Measurements from ENCODE around the gene NECTIN1. TPM values are rescaled to one million over a fixed set of nuclear protein-coding genes. Genes with fewer than 3 reads are reported as not detected.

Gene NECTIN1
- total RNA-seq, 2 experiments from 2014 or later: 5.8 to 14.3 TPM

- no peak for DNase-seq (ENCODE audit: low spot score)
- Histone ChIP-seq H3K27ac (ENCODE audit: low read depth, low read length, poor library complexity, severe bottlenecking) (no peak overlapping the region), H2AFZ (ENCODE audit: low read length) (no peak overlapping the region), H4K20me1 (ENCODE audit: insufficient read depth, low read length) (no peaks in the 10 kb centered on the region), H3K9me2 (ENCODE audit: insufficient read depth, low read length) (no peaks in the 10 kb centered on the region), H3K36me3 (ENCODE audit: insufficient read depth, low read length) (no peaks in the 10 kb centered on the region), H3K79me2 (ENCODE audit: insufficient read depth, low read depth, low read length) (no peaks in the 10 kb centered on the region), H3K4me2 (ENCODE audit: low read length) (no peak overlapping the region), H3K9me3 (ENCODE audit: low read length) (no peaks in the 10 kb centered on the region), H3K4me1 (ENCODE audit: insufficient read depth, low read length, poor library complexity, severe bottlenecking) (peaks cover 16% of the 10 kb centered on the region), H3K4me3 (ENCODE audit: low read depth, low read length, poor library complexity, severe bottlenecking) (no peak overlapping the region)
- intact Hi-C loops (cut with micrococcal nuclease; ENCODE audit: unreplicated experiment): no loop called here
- no peak for TF ChIP-seq EZH2phosphoT487 (IDR thresholded peaks at IDR 0.05; ENCODE audit: borderline replicate concordance, low read depth, low read length)
- TF ChIP-seq, protein P1, sequence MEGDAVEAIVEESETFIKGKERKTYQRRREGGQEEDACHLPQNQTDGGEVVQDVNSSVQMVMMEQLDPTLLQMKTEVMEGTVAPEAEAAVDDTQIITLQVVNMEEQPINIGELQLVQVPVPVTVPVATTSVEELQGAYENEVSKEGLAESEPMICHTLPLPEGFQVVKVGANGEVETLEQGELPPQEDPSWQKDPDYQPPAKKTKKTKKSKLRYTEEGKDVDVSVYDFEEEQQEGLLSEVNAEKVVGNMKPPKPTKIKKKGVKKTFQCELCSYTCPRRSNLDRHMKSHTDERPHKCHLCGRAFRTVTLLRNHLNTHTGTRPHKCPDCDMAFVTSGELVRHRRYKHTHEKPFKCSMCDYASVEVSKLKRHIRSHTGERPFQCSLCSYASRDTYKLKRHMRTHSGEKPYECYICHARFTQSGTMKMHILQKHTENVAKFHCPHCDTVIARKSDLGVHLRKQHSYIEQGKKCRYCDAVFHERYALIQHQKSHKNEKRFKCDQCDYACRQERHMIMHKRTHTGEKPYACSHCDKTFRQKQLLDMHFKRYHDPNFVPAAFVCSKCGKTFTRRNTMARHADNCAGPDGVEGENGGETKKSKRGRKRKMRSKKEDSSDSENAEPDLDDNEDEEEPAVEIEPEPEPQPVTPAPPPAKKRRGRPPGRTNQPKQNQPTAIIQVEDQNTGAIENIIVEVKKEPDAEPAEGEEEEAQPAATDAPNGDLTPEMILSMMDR (conservative IDR thresholded peaks at IDR 0.05; ENCODE audit: low read length): no peak
- ChIA-PET CTCF (ENCODE audit: unreplicated experiment) (interaction anchor here (0.5 kb wide), 1 partner anchor 383 kb away, joined by 3 read pairs; no protein-coding TSS in a partner anchor), POLR2A (no interaction called here)
- no TSS peak for BruUV-seq (replicated peaks)
Measured at GRCh38 chr11:119697445-119697844, 31.6 kb downstream of the NECTIN1 start.

GRCh38 chr11:119696378-119697222 is 32.4 kb downstream of the NECTIN1 start:
- Histone ChIP-seq H3K4me1 (ENCODE audit: insufficient read depth, low read length, poor library complexity, severe bottlenecking) (peaks cover 16% of the 10 kb centered on the region), H3K9me3 (ENCODE audit: low read length) (no peaks in the 10 kb centered on the region), H3K79me2 (ENCODE audit: insufficient read depth, low read depth, low read length) (no peaks in the 10 kb centered on the region), H3K9me2 (ENCODE audit: insufficient read depth, low read length) (no peaks in the 10 kb centered on the region), H3K4me2 (ENCODE audit: low read length) (no peak overlapping the region), H3K27ac (ENCODE audit: low read depth, low read length, poor library complexity, severe bottlenecking) (no peak overlapping the region), H2AFZ (ENCODE audit: low read length) (no peak overlapping the region), H3K36me3 (ENCODE audit: insufficient read depth, low read length) (no peaks in the 10 kb centered on the region), H4K20me1 (ENCODE audit: insufficient read depth, low read length) (no peaks in the 10 kb centered on the region), H3K4me3 (ENCODE audit: low read depth, low read length, poor library complexity, severe bottlenecking) (no peak overlapping the region)
- intact Hi-C loops (cut with micrococcal nuclease; ENCODE audit: unreplicated experiment): no loop called here
- ChIA-PET CTCF (ENCODE audit: unreplicated experiment) (no interaction called here), POLR2A (no interaction called here)
- no peak for DNase-seq (ENCODE audit: low spot score)
- no TSS peak for BruUV-seq (replicated peaks)
- no peak for TF ChIP-seq EZH2phosphoT487 (IDR thresholded peaks at IDR 0.05; ENCODE audit: borderline replicate concordance, low read depth, low read length)
- TF ChIP-seq, protein P1 (conservative IDR thresholded peaks at IDR 0.05; ENCODE audit: low read length): no peak

DNA sequence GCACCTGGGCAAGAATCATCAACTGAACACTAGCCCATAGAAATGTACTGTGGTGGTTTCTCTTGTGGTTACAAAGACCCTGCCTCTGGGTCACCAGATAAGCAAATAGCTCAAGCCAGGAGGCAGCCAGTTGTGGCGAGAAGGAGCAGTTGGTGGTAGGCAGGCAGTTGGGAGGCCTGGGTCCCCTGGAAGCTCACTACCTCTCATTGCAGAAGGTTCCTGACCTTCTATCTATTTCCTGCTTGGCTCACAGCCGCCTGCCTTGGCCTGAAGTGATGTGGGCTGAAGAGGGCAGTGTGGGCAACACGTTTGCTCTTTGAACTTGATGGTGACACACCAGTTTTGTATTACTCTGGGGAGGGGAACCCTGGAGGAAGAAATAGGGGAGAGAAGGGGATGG is 34.7 kb downstream of the NECTIN1 start:
- Histone ChIP-seq H4K20me1 (ENCODE audit: insufficient read depth, low read length) (no peaks in the 10 kb centered on the region), H3K27ac (ENCODE audit: low read depth, low read length, poor library complexity, severe bottlenecking) (no peak overlapping the region), H3K4me2 (ENCODE audit: low read length) (no peak overlapping the region), H3K9me2 (ENCODE audit: insufficient read depth, low read length) (no peaks in the 10 kb centered on the region), H3K4me1 (ENCODE audit: insufficient read depth, low read length, poor library complexity, severe bottlenecking) (peaks cover 16% of the 10 kb centered on the region), H2AFZ (ENCODE audit: low read length) (no peak overlapping the region), H3K36me3 (ENCODE audit: insufficient read depth, low read length) (no peaks in the 10 kb centered on the region), H3K4me3 (ENCODE audit: low read depth, low read length, poor library complexity, severe bottlenecking) (no peak overlapping the region), H3K9me3 (ENCODE audit: low read length) (no peaks in the 10 kb centered on the region), H3K79me2 (ENCODE audit: insufficient read depth, low read depth, low read length) (no peaks in the 10 kb centered on the region)
- DNase-seq (ENCODE audit: low spot score): peak; percentile 47
- ChIA-PET CTCF (ENCODE audit: unreplicated experiment) (interaction anchor here (1.0 to 1.1 kb wide), 3 partner anchors 12 to 27 kb away, joined by 3 to 6 read pairs (median 3); no protein-coding TSS in a partner anchor), POLR2A (interaction anchor here (0.6 to 2.7 kb wide), 3 partner anchors 10 to 41 kb away, joined by 4 to 10 read pairs (median 7); no protein-coding TSS in a partner anchor)
- no TSS peak for BruUV-seq (replicated peaks)
- TF ChIP-seq, protein P1 (conservative IDR thresholded peaks at IDR 0.05; ENCODE audit: low read length): peak; percentile 45; the same call in 1 of the 2 replicates
- TF ChIP-seq EZH2phosphoT487 (IDR thresholded peaks at IDR 0.05; ENCODE audit: borderline replicate concordance, low read depth, low read length): no peak
- intact Hi-C loops (cut with micrococcal nuclease; ENCODE audit: unreplicated experiment): no loop called here

Measured in OCI-LY7 (cell line).